H1 (cell line): ENCODE results near the gene KISS1R. TPM values are rescaled to one million over a fixed set of nuclear protein-coding genes. Genes with fewer than 3 reads are reported as not detected.

Source experiments
- POU5F1 ChIP-seq: IDR thresholded peaks from 2 replicates; pipeline ENCODE4 v1.6.1; 2011; ENCODE audit warnings: low read depth, mild to moderate bottlenecking, low read length, moderate library complexity
- polyA plus RNA-seq, 7 experiments: library from polyadenylated mRNA; depleted of rRNA in 3 of 7; stranded (reverse) in 5 of 7; unstranded in 2 of 7; fragments of >200 nt in 5 of 7; fragments of 200-250 nt in 2 of 7; gene quantifications; 1 replicate in 5 of 7; 2 replicates in 1 of 7; 4 replicates in 1 of 7; pipeline versions ENCODE4 v1.2.1 to v1.2.3, GENCODE V29; 2011 to 2013; ENCODE audit warnings: missing spikeins in 2 of 7, mixed read lengths in 2 of 7
- total RNA-seq: library from RNA; stranded (reverse); fragmentation: NEBNext Ultra II Directional; extraction: Animal tissue kit (Norgen Biotek cat#: 25700); gene quantifications from 2 replicates; pipeline ENCODE4 v1.2.1, GENCODE V29; 2021

KISS1R gene
- total and polyA plus RNA-seq, 2 of the 8 experiments (the other 6 are each of a cell fraction or from before 2014, with no cell fraction given) = 2.3 to 2.7 TPM

GRCh38 chr19:947707-948539 is 30.8 kb downstream of the KISS1R start (continued):
- no peak for TF ChIP-seq POU5F1
